Lower leg skin (tissue), 3 donors: ENCODE measurements around the gene SWAP70.

Experiments used
- POLR2A ChIP-seq, 2 donors: fragments of 450-650 bp; IDR thresholded peaks; one replicate each; pipeline ENCODE4 v1.6.1; 2016 to 2017; ENCODE audit warnings: antibody characterized with exemption in 2 of 2, mild to moderate bottlenecking in 1 of 2, moderate library complexity in 1 of 2
- TF ChIP-seq, protein P1 (sequence below), 3 donors: fragments of 450-650 bp; IDR thresholded peaks; one replicate each; pipeline ENCODE4 v1.5.1; 2016; ENCODE audit warnings: antibody characterized with exemption in 3 of 3, mild to moderate bottlenecking in 3 of 3, moderate library complexity in 2 of 3

DNA sequence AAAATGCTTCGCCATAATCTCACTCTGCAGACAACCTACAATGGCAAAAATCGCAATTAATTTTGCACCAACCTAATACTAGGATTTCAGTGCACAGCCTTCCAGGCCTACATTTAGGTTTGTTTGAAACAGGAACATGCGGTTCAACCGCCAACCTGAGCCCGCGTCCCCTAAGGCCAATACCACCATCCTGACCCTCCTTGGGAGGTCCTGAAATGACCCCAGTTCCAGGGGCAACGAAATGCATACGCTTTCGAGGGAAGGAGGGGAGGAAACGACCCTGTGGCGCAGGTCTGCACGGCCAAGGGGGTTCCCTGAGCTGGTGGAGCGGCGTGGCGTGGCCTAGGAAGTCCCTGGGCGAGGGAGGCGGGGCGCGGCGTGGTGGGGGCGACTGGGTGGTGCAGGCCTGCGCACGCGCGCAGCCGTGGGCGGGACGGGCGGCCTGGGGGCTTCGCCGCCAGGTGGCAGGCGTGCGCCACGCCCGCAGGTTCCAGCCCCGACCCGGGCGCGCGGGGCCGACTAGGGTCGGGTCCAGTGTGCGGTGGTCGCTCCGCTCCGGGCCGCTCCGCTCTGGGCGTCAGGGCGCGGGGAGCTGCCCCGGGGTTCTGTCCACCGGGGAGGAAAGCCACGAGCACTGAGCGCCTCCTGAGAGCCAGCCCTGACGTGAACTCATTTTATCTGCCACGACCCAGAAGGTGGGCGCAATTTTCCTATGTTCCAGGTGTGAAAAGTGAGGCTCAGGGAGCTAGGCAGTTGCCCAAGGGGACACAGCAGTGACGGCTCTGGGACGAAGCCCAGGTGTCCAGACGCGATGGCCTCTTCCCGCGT is 94.1 kb downstream of the SWAP70 start:
- TF ChIP-seq, protein P1, sequence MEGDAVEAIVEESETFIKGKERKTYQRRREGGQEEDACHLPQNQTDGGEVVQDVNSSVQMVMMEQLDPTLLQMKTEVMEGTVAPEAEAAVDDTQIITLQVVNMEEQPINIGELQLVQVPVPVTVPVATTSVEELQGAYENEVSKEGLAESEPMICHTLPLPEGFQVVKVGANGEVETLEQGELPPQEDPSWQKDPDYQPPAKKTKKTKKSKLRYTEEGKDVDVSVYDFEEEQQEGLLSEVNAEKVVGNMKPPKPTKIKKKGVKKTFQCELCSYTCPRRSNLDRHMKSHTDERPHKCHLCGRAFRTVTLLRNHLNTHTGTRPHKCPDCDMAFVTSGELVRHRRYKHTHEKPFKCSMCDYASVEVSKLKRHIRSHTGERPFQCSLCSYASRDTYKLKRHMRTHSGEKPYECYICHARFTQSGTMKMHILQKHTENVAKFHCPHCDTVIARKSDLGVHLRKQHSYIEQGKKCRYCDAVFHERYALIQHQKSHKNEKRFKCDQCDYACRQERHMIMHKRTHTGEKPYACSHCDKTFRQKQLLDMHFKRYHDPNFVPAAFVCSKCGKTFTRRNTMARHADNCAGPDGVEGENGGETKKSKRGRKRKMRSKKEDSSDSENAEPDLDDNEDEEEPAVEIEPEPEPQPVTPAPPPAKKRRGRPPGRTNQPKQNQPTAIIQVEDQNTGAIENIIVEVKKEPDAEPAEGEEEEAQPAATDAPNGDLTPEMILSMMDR (IDR thresholded peaks at IDR 0.05): no peak
- no peak for TF ChIP-seq POLR2A (IDR thresholded peaks at IDR 0.05)
